NCI-H1092 (cell line): ENCODE data around the gene DACT2.
"Not testable (repeated sequence)": the region's sequence is repeated elsewhere in the genome, so short reads cannot be mapped to it uniquely, and the experiment has no call there.

ENCODE experiments used
- DNase-seq: peaks from one replicate; lab custom pipeline; 2025; lab: John Stamatoyannopoulos, UW

The DACT2 gene

DNA sequence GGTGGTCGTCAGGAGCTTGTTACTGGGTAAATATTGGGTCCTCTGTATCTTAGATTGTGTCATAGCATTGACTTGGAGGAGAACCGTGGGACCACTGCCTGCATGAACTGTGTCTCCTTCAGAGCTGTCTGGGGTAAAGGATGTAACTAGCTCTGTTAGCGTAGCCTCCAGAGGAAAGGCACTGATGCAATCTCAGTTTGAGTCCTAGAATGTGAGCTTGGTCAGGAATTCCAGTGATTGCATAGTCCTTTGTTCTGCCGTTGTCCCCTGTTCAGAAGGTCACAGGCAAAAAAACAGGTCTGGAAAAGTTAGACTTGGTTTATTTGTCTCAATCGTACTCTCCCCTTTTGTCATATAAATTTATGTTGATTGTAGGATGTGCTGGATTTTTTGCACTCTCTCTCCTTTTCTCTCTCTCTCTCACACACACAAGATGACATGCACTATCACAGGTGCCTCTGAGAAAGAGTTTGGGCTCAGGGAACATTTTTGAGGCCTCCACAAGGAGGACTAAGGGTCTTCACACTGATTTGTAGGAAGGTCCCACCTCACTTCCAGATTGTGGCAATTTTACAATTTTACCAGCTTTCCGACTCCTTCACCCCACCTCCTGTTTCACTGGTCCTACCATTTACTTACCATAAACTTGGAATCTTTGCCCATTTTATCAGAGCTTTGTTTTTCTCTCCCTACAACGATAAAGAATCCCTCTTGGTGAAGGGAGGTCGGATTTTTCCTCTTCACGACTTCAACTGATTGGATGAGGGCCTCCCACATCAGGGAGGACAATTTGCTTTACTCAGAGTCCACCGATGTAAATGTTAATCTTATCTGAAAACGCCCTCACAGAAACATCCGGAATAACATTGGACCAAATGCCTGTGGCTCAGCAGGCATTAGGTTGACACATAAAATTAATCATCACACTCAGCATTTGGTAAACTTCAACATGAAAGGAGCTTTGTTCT is 7.0 kb upstream of the DACT2 start:
- DNase-seq = no peak

DNA sequence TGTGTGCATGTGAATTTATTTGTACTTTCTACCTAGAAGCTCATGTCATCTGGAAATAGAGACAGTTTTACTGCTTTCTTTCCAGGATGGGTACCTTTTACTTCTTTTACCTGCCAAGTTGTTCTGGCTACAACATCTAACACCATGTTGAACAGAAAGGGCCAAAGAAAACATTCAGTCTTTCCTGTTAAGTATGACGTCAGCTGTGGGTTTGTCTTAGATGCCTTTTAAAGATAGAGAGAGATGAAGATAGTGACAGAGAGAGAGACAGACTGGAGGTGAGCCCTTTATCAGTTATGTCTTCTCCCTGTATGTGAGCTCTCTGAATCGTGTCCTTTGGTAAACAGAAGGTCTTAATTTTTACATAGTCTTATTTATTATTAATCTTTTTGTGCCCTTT is 3.4 kb upstream of the DACT2 start:
- DNase-seq = no peak

DNA sequence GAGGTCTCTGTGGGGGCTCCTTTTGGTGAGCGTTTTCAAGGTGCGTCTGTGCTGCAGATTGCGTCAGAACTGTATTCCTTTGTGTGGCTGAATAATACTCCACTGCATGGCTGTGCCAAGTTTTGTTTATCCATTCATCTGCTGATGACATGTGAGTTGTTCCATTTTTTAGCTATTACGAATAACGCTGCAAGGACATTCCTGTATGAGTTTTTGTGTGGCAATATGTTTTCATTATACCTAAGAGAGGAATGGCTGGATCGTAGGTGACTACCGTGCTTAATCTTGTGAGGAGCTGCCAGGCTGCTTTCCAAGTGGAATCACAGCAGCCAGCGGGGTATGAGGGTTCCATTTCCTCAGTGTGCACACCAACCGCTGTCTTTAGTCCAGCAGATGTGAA is 1.1 kb upstream of the DACT2 start:
- no peak for DNase-seq

DNA sequence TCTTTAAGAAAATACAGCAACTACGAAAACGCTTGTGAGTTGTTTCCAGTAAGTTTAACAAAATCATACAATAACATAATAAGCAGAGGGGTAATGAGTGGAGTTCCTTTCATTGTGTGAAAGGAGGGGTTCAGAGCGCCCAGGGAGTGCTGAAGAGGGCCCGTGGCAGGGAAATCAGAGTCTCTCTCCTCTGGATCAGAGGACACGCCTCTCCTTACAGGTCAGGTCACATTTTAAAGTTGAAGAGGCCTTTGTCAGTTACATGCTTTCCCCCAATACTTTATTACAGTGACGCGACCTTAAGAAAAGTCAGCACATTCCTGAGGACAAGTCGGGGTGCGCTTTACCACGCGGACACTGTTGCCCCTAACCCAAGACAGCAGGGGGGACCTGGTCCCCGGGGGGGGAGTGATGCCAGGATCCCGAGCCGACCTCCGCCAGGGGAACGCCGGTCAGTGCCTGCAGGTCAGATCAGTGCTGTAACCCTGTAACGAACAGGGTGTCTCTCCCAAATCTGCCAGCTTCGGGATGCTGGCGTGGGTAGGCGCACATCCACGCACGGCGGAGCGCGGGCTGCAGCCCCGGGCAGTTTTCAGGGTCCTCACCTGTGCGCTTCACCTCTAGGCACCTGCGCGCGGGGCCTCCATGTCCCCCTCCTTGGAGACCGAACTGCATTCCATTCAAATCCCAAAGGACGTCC is 848 bp downstream of the DACT2 start:
- DNase-seq = no peak

DNA sequence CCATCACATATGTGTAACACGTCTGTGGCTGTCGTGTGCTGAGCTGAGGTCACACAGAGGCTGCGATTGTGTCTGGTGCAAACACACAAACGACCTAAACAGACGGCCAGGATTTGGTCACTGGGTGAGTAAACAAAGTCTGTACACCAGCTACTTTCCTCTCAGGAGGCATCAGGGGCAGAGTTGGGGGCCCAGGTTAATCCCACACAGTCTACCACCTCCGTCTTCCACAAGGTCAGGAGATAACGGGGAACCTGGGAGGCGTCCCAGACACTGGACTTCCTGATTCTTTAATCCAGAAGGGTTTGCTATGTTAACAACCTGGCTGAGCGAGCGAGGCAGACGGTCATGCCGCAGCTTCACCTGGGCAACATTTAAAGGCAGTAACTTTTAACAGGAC is 1.5 kb downstream of the DACT2 start:
- no peak for DNase-seq

DNA sequence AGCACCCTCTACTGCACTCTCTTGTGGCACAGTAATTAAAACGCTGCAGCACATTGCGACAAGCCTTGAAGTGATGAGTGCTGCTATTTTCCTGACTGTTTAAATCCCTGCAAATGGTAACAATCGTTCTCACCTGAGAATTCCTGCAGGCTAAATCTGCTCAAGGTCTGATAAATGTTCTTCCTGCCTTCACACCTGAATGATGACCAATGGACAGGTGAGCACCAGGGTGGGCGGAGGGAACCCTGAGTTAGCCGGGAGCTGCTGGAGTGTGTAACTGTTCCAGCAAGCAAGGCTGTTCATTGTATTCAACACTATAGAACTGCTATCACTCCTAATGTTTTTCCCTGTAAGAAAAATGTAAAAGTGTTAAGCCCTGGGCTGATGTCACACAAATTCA is 4.0 kb downstream of the DACT2 start:
- no peak for DNase-seq

DNA sequence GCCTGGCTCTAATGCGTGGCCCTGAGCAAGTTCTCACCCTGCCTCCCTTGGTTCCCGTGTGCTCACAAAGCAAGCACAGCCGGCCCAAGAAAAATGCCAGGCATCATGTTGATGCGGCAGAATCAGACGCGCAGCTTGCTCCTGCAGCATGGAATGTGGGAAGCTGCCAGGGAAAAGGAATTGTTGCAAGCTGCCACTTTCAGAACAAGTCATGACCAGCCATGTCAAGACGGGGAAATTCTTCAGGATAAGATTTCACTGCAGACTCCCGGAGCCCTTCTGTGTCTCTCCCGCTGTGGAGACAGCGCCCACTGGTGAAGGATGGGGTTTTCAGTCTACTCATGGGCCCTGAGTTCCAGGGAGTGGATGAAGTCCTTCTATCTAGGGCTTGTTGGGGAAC is 4.6 kb downstream of the DACT2 start:
- no peak for DNase-seq

DNA sequence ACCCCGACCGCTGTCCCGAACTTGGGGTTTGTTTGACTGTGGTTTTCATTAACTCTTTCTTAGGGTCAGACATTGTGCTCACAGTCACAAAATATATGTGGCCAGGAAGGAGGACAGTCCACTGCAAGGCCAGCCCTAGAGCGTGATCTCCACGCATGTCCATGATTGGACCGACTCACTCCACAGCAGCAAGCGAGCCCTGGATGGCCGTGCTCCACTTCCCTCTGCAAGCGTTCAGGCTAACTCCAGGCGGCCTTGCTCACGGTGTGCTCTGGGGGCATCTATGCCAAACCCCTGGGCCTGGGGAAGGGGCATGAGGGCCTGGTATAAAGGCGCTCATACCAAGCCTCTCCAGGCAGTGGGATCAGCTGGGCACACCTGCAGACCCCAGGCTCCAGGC is 5.6 kb downstream of the DACT2 start:
- DNase-seq = no peak

DNA sequence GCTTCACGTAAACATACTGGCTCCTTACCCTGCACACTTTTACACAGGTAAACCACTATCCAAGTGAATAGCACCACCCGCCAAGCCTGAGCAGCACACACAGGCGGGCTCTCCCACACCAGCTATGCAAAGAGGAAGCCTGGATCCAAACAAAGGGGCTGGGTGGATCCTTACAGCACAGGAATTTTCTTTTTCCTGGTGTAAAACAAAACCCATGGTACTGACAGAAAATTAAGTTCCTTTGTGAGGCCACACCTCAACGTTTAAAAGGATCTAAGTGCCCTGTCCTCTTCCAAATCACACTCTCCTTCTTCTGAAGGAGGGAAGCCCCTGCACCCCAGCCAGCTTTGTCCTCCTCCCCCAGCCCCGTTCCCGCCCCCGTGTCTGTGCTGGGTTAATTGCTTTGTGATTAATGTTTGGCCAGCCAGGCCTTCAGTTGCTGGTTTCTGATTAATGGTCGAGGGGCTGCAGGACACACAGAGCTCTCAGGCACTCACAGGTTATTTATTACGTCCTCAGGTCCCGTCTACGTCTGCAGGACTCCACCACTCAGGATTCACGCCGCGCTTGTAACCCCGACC is 6.1 kb downstream of the DACT2 start:
- DNase-seq = no peak

DNA sequence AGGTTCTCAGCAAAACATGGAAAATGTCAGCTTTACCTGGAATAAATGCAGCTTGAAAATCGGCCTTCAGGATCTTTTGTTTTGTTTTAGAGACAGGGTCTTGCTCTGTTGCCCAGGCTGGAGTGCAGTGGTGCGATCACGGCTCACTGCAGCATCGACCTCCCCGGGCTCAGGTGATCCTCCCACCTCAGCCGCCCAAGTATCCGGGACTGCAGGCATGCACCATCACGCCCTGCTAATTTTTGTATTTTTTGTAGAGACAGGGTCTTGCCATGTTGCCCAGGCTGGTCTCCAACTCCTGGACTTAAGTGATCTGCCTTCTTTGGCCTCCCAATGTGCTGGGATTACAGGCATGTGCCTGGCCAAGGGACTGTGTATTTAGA is 7.5 kb downstream of the DACT2 start:
- not testable (repeated sequence) for DNase-seq

DNA sequence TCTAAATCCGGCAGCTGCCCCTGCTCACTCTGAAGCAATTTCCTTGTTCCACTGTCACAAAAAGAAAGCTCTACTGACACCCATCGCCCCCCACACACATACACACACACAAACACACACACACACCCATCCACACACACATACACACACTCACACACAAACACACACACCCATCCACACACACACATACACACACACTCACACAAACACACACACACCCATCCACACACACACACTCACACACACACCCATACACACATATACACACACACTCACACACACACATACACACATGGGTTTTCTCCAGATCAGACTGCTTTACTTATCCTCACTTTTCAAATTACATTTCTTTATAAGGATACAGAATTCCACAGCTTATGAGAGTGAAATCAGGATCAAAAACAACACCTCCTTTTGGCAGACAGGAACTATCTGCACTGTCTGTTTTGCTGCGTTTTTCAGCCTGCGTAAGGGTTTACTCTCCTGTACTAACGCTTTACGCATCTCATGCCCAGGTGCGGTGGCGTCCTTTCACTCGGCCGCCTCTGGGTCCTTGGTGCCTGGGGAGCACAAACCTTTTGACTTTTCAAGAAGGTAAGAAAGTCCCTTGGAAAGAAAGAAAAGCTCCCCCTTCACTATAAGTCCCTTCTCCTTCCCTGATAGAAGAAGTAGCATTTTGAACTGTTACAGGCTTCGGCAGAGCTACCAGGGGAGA is 8.0 kb downstream of the DACT2 start:
- no peak for DNase-seq

DNA sequence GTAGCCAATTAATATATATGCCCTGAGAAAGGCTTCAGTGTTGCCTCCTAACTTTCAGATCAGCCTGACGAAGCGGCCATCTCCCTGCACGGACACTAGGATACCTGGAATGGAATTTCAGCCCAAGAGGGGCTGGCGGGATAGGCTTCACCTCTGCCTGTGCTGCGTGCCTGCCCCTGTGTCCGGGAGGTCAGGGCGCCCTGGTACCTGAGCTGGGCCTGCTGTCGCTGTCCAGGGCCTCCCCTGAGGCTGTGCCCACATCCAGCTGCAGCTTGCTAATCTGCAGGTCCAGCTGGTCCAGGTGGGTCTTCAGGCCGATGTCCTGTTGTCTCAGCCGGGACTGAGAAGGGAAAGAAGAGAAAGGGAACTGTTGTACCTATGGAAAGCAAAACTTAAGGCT is 8.6 kb downstream of the DACT2 start:
- DNase-seq = no peak

DNA sequence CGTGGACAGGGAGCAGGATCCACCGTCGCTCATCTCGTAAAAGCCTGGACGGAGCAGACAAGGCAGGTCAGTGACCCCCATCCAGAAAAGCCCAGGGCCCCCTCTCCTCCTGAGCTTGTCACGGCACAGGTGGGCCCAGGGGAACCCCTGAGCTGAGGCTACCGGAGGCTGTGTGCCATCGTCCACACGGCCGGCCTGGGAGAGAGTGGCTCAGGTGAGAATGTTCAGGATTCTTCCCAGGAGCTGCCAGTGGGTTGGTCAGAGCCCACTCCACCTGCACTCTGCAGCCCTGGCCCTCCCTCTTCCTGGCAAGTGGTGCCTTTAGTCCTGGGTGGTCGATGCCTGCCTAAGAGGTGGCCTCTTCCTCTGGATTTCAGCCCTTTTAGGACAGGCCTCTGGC is 9.2 kb downstream of the DACT2 start:
- no peak for DNase-seq

DNA sequence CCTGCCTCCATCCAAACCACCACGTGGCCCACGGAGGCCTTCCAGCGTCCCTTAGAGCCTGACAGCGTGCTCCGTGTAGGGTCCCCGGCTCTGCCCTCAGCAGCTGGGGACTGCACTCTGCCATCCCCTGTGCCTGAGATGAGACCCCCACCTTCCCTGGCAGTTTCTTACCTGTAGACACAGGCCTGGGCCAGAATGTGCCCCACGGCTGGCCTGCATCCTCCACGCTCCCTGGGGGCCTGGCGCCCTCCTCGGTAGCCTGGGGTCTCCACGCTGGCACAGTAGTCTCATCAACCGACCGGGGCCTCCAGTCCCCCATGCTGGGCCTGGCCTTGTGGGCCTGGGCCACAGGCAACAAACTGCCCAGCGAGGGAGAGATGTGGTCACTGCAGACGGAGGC is 9.6 kb downstream of the DACT2 start:
- DNase-seq = no peak

DNA sequence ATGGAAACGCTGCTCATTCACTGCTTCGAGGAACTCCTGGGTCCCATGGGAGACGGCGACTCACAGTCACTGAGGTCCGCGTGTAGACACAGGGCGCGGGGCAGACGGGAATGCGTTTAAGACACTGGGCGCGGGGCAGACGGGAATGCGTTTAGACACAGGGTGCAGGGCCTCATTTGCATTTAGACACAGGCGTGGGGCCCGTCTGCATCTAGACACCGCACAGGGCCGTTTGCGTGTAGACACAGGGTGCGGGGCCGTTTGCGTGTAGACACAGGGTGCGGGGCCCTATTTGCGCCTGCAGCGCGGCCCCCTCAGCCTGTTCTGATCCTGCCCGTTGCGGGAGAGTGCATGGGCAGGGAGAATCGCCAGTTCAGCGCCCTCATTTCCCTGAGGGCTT is 10.4 kb downstream of the DACT2 start:
- no peak for DNase-seq

DNA sequence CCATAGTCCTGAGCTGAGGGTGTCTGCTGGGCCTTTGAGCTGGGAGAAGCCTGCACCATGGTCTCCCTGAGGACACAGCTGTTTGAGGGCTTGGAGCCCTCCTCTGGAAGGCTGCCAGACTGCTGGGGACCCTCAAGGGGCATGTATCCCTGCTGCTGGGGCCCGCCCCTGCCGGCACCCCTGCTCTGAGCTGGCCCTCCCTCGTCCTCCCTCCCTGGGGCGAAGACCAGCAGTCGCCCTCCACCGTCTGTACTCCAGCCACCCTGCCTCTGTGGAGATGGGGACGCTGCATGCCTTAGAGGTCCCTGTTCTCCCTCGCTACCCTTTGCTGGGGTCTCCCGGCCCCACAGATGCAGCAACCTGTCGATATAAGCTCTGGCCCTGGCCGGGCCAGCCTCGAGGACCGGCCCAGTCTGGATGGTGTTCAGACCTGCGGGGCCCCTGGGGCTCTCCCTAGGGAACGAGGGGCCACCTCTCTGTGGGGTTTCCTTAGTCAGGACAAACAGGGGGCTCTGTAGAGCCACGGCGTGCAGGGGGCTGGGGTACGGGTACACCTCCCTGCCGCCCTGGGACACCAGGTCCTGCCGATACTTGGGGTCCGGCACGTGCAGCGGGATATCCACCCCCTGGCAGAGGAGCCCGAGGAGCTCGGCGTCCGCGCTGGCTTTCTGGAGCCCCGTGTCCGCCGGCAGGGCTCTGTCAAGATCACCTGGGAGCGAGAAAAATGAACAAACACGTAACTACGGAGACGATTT is 11.0 kb downstream of the DACT2 start:
- no peak for DNase-seq

DNA sequence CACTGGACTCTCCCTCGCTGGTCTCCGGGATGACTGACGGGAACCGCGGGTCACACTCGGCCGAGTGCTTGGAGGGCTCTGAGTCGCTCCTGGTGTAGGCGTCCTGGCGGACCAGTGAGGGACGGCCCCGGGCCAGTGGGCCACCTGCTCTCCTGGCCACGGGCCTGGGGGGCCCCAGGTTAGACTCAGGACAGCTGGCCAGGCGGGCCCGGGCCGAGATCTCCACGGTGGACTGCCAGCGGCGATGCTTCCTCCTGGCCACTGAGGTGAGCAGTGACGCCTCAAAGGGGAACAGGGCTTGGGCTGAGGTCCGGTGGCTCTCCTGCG is 11.9 kb downstream of the DACT2 start:
- no peak for DNase-seq

DNA sequence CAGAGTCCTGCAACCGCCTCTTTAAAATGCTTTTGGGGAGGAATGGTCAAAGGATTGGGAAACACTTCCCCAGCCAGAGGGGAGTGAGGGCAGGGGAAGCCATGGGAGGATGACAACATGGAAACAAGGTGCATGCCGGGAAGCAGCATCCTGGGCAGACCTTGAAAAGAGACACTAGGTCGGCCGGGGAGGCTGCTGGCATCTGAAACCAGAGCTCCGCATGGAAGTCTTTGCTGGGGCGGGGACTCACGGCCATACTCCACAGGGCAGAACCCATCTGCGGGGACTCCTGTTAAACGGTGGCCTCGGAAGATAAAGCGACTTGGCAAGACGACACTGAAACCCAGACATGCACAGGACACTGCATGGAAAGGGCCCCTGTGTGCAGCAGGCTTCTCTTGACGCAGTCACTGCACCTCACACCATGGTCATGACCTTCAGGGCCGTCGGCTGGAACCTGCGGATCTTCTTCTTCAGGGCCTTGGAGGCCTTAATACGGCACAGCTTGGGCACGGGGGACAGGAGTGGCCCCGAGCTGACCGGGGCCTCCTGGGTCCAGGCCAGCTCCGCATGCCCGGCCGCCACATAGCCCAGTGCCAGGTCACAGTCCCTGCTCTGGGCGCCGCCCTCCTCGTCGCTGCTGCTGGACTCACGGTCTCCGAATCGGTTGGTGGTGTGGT is 12.4 kb downstream of the DACT2 start:
- no peak for DNase-seq

DNA sequence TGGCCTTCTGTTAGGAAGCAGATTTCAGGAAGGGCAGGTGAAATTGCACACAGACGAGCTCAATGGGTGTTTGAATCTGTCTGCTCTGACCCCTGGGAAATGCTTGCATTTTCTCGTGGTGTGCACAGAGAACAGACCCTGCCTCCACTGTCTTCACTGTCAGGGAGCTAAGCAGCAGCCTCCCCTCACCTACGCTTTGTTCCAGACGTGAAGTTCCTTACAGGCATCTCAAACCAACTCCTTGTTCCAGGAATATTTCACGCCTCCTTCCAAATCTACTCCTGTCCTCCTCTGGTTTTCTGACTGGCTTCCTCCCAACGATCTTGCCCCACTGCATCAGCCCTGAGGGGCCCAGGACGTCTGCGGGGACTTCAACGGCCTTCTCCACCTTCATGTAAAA is 13.7 kb downstream of the DACT2 start:
- DNase-seq = no peak

DNA sequence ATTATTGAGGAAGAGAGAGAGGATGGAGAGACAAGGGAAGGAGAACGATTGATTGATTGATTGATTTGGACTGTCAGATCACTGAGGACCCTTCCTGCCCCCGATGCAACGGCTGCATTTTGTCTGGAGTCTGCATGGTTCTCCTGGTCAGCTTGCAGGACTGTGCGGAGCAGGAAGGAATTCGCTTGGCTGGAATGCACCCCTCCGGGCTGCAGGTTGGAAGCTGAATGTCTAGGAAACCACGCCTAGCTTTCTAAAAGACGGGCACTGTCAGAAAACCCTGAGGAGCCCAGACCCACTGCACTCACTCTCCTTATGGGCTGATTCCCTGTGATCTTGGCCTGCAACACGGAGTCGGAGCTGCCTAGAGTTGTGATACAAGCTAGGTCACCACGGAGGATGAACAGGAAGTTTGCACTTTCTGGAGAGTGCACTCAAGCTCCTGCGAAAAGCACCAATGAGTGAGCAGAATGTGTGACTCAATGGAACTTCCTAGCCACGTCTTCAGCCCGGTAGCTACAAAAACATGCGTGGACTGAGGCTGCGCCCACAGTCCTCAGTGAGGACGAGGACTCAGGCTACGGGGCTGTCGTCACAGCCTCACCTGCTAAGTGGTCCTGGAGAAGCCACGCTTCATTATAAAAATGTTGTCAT is 14.4 kb downstream of the DACT2 start:
- DNase-seq = no peak

DNA sequence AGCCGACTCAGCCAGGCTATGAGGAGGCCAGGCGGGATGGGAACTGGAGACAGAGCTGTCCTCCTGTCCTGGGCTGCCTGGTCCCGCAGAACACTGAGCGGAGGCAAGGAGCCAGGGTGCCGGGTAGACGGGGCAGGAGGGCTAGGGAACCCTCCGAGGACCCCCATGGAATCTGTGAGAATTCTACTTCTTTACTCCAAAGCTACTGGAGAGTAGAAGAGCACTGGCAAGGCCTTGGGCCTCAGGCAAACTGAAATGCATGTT is 14.9 kb downstream of the DACT2 start:
- no peak for DNase-seq
